Left ventricle myocardium superior (tissue), 1 donor: ENCODE results near the gene TMEM212. TPM values are rescaled to one million over a fixed set of nuclear protein-coding genes. Genes with fewer than 3 reads are reported as not detected.
A peak's percentile ranks its signal among the peaks of the same experiment; 100 is the strongest.
"Not testable (repeated sequence)": the region's sequence is repeated elsewhere in the genome, so short reads cannot be mapped to it uniquely, and the experiment has no call there.

Experiments used
- ATAC-seq: fragments of 200-7000 bp; cut with Tn5 transposase; one replicate; pipeline ENCODE4 v1.9.1; 2020; ENCODE audit warnings: mild to moderate bottlenecking, moderate library complexity
- DNase-seq: peaks from one replicate; pipeline ENCODE4 v3.0.0-alpha.2; 2020
- intact Hi-C: fragments of 100-400 bp; cut with micrococcal nuclease; formaldehyde crosslinking; loops from one replicate; pipeline ENCODE4 v1.11.0; 2022
- total RNA-seq: library from RNA; stranded (reverse); fragmentation: NEBNext Ultra II Directional; extraction: Animal tissue kit (Norgen Biotek cat#: 25700); gene quantifications from one replicate; pipeline ENCODE4 v1.2.1, GENCODE V29; 2021
- donor health status: DM: no; HTN: yes; CAD: no; lungs with severe emphysema.

TMEM212 gene
- total RNA-seq, 1 donor from 2014 or later: not detected

DNA sequence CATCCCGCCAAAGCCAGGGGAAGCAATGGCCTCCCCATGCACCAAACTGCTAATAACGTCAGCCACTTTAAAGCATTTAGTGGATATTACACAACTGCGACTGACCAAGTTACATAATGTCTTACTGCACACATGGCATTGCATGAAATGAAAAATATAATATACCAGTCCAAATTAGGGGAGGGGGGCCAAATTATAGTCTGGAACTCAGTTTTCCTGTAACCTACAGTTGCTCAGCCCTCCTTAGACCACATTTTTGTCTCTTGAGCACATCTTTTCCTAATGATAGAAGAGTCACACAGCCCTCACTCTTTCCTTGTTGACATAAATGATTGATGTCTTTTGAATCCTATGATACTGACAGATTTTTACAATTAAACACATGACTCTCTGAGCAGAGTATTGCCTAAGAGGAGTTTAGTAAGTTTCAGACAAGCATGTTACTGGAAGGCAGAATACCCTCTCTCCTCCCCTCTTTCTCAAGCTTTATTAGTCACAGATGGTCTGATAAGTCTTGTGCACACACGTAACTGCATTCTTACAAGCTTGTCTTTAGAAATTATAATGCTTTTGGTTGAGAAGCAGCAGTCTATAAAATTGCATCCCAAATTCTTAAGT is 31.7 kb upstream of the TMEM212 start:
- intact Hi-C loops: no loop called here
- ATAC-seq (peak; percentile 50), DNase-seq (peak; percentile 43)

DNA sequence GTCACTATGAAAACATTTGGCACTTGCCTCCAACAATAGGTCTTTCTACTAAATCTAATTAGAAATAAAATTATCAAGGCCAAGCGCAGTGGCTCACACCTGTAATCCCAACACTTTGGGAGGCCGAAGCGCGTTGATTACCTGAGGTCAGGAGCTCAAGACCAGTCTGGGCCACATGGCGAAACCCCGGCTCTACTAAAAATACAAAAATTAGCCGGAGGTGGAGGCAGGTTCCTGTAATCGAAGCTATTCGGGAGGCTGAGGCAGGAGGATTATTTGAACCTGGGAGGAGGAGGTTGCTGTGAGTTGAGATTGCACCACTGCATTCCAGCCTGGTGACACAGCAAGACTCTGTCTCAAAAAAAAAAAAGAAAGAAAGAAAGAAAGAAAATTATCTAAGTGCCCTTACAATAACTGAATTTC is 31.2 kb upstream of the TMEM212 start:
- ATAC-seq (no peak), DNase-seq (no peak)
- intact Hi-C loops: no loop called here

DNA sequence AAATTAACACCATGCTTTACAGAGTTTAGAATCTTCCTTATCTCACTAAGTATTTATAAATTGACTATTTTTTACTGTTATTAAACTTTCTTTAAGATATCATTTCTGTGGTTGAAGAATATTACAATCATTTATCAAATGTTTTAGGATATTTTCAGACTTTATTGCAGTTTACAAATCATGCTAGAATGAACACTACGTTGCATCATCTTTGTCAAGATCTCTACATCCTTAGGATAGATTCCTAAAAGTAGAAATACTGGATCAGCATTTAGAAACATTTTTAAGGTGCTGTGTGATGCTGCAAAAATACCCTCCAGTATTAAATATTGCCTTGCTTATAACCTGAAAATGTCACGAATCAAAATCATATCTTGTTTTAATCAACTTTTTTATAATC is 30.3 kb upstream of the TMEM212 start:
- DNase-seq (no peak), ATAC-seq (no peak)
- intact Hi-C loops: no loop called here

DNA sequence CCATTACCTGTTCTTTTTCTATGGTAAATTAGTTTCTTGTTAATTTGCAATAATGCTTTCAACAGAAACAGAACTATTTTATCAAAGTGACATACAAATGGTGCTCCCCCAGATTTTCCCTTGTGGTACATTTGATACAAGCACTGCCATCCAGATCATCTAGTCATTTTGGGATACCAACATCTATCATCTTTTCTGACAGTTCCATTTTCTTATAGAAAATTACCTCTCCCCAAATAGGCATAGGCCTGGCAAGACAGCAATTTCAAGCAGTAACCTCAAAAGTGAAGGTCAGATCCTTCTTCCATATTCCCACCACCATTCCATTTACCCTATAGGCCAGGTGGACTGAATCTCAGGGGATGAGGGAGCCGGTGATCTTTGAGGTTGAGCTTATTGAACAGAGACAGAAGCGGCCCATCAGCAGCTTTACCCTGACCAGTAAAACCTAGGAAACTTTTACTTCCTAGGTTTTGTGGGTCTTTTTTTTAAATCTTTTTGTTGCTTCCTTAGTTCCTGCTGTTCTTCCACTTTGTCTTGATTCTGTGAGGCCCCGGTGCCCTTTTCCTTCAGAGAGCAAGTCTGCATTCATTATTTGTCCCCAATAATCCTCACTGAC is 29.8 kb upstream of the TMEM212 start:
- DNase-seq (no peak), ATAC-seq (no peak)
- intact Hi-C loops: no loop called here

DNA sequence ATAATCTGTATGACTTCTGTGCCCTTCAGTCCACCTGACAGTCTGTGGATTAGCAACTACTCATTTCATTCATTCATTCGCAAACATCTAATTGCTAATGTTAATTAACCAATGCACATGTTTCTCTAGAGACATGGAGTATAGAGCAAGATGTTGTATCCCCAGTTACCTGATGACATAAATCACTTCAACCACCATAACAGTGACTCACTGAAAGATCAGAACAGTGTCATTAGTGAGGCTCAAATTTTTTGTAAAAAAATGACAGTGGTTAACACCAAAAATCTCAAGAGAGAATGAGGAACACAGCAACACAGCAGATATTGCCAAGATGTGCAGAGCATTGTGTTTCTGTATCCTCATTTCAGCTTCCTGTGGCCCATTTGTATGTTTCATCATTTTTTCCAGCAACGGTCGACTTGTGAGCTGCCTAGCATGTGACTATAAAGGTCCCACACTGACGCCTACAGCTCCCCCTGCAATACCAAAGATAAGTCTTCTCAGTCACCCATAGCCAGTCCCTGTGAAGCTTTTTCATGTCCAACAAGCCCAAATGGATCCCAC is 29.2 kb upstream of the TMEM212 start:
- ATAC-seq (no peak), DNase-seq (no peak)
- intact Hi-C loops: no loop called here

DNA sequence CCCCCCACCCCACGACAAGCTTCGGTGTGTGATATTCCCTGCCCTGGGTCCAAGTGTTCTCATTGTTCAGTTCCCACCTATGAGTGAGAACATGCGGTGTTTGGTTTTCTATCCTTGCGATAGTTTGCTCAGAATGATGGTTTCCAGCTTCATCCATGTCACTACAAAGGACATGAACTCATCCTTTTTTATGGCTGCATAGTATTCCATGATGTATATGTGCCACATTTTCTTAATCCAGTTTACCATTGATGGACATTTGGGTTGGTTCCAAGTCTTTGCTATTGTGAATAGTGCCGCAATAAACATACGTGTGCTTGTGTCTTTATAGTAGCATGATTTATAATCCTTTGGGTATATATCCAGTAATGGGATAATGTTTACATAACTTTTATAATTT is 28.5 kb upstream of the TMEM212 start:
- DNase-seq, intact Hi-C loops, ATAC-seq: not testable (repeated sequence)

DNA sequence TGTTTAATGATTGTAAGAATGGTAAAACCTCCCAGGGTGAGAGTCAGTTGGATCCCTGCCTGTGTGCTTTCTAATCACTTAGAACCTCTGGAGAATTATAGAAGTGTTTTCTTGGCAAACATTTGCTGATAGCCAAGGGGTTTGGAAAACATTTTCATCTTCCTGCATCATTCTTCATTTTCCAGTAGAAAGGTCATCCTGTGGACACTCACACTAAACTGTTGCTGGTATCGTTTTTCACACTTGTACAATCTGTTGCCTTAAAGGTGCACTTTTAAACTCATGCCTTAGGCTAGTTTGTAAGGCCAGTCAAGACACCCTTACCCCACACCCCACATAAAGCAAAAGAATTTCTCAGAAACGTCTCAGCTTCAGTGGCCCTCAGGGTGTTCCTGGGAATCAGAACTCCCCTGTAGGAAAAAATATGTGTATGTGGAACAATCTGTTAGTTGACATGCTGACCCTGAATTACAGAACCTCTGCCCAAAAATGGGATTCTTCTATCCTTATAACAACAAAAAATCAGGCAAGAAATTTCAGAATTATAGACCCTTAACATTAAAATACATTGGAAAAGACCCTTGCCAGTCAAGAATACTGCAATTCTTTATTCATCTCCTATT is 27.1 kb upstream of the TMEM212 start:
- intact Hi-C loops: no loop called here

DNA sequence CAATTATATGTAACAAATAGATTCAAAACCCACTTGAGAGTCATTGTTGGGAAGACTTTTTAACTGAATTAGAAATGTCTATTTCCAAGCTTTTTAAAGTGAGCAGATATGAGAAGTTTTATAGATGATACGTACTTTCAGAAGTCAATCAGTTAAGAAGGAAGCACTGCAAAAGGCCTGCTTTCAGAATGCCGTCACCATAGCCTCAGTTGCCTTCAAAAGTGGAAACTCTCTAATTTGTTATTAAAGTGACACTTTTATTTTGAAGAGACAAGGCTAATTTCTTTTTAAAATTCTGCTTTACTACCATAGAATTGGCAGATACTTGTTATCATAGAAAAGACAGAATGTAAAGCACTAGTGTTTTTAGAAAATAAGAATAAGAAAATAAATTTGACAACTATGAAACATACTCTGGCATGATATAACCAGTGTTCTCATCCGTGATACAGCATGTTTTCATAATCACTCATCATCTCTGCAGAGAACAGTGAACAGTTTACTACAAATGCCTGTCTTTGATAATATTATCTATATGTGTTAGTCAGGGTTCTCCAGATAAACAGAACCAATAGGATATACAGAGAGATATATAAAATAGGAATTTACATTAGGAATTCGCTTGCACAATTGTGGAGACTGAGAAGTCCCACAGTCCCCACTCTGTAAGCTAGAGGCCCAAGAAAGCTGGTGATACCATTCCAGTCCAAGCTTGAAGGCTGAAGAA is 25.9 kb upstream of the TMEM212 start:
- DNase-seq (no peak), ATAC-seq (no peak)
- intact Hi-C loops: no loop called here

More for the DNA sequence above, 27.1 kb upstream of the TMEM212 start:
- ATAC-seq: no peak
- DNase-seq: no peak

DNA sequence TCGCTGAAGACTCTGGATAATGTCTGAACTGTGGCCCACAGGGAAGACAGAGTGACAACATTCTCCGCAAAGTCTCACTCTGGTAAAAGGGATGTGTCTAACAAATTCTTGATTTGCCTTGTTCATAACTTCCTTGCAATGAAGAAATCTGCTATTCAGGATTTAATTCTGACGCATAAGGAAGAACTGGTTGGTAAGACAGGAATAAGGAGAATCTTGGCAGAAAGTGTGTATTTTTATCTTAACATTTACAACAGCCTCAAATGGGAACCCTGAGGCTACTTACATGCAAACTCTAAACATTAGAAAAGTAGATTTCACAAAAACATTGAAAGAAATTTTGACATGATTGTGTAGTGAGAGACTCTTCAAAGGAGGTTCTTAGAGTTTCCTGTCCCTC is 22.1 kb upstream of the TMEM212 start:
- ATAC-seq (no peak), DNase-seq (no peak)
- intact Hi-C loops: no loop called here

DNA sequence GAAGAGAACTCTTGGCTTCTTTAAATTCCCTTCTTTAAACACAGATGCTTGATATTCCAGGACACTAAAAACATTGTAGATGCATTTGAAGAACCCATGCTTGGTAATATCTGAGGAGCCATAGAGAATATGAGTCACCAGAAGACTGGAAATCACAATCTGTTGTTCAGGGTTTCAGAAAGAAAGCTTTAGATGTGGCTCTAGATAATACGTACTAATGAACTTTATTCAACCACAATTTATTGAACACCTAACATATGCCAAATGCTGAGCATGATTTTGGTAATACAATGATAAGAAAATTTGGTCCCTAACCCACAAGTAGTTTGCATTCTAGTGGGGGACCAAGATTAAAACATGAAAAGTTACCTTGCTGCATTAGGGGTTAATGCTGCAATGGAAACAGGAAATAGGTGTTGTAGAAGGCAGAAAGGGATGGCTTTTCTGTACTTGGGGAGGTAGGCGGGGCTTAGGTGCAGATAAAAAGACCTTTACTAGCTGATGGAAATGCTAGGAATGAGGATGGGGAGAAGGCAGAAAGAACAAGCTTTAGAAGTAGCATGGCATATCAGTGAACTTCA is 21.3 kb upstream of the TMEM212 start:
- intact Hi-C loops: no loop called here

DNA sequence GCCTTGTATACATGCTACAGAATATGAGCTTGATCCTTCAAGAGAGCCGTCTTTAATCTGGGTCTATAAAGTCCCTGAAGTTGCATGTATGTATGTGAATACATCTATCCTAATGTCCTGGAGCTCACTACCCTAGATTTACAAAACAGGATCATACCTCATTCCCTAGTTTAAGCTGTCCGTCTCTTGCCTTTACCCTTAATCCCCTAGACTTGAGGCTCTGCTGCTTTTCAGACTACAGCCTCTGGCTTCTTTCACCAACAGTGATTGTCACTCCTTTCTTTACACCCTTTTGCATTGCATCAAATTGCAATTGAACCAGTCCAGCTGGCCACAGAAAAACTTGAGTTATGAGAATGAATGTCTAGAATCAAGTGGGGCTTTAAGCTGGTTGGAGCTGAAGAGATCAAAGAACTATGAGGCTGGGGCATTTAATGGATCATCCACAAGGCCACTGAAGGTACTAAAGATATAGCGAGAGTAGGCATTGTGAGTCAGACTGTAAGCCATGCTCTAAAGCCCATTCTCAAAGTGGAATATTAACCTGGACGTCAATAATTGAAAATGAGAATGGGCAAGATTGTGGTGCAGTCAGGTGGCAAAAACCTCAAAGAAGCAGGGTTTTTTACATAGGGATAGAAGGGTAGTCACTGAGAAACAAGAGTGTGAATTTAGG is 20.6 kb upstream of the TMEM212 start:
- DNase-seq: no peak
- intact Hi-C loops: no loop called here
- no peak for ATAC-seq

More for the DNA sequence above, 21.3 kb upstream of the TMEM212 start:
- ATAC-seq: no peak
- no peak for DNase-seq

DNA sequence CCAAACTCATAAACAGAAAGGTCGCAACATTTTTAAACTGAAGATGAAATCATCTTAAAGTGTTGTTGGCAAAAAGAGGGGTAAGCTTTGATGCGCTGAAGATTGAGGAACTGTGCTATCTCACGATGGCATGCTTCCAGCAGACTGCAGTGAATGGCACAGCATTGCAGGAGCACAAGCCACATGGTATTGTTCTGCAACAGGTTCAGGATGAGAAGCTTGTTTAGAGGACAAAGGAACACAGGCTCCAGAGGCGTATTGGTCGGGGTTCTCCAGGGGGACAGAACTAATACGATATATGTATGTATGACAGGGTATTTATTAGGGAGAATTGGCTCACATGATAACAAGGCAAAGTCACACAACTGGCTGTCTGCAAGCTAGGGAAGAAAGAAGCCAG is 19.0 kb upstream of the TMEM212 start:
- no peak for DNase-seq
- intact Hi-C loops: no loop called here
- ATAC-seq: no peak

DNA sequence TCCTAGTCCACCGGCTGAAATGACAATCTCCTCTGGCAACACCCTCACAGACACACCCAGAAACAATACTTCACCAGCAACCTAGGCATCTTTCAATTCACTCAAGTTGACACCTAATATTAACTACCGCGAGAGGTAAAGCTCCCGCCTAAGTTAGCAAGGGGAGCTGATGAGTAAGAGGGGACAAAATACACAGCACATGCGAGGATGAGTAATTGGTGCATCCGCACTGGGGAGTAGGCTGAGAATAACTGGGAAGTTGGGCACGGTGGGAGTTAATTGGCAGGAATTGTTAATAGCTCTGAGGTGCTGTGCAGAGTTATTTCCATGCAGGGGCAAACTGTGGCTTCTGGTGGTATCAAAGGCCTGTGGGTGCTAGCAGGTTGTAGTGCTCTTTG is 18.3 kb upstream of the TMEM212 start:
- no peak for DNase-seq
- ATAC-seq: no peak
- intact Hi-C loops: no loop called here

DNA sequence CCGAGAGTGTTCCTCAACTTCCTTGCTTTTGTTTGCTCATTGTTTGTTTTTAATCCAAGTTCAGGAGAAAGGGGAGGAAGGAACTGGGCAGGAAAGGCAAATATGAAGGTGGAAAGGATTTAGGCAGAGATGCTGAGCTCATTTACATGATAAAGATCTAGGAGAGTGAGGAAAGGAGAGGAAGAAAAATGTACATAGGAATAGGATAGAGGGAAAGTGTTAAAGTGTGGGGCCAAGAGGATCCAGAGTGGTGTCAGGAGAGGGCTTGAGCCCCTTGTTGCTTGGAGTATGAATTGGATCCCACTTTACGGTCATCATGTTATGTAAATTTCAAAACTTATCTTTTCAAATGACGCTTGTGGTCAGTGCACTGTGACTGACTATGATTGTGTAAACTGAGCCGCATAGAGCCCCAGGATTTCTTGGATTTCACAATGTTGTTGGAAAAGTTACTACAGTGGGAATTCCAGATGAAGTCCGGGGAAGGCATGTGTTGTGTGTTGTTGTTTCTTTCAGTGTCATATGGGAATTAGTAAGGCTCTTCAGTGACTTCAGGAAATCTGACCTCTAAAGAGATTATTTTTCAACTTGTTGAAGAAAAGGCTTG is 17.8 kb upstream of the TMEM212 start:
- intact Hi-C loops: no loop called here
- ATAC-seq: peak; percentile 68

DNA sequence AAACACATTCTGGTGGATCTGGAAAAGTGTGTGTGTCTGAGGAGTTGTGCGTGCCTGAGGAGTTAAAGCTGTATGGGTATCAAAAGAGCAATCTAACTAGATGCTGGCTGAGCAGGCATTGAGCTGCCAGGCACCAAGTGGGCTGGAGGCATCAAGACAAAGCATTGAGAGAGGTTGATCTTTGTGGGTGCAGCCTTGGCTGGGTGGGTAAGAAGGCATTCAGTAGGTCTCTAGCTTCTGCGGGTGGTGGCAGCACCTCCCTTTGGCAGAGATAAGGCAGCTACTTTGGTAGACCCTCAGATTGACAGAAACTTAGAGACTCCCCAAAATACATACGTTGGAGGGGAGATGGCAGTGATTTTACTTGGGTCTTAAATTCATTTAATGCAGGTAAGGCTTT is 15.8 kb upstream of the TMEM212 start:
- intact Hi-C loops: no loop called here
- ATAC-seq: no peak
- DNase-seq: no peak

More for the DNA sequence above, 17.8 kb upstream of the TMEM212 start:
- DNase-seq: no peak

DNA sequence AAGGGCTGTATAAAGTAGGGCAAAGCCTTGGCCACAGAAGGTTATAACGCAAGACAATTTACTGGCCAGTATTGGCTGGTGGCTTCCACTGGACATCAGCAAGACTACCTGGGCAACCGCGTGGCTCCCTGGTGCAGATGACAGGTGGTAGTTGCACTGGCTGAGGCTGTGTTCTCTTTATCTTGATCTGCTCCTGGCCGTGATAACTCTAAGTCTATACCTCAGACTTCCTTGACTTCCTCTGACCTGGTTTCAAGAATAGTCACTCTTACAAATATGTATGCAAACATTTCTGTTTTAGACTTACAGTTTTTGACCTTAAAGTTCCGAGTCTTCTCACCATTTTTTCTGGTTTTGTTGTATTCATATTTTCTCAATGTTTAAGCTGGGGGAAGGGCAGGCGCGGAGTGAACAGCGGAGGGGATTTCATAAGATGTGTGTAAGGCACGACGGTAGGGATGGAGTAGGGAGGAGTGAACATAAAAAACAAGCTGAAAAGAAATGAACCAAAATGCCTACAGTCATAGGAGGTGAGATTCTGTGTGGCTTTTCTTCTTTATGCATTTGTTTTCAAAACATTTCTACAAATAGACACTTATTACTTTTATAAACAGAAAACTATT is 15.2 kb upstream of the TMEM212 start:
- ATAC-seq (no peak), DNase-seq (no peak)
- intact Hi-C loops: no loop called here

DNA sequence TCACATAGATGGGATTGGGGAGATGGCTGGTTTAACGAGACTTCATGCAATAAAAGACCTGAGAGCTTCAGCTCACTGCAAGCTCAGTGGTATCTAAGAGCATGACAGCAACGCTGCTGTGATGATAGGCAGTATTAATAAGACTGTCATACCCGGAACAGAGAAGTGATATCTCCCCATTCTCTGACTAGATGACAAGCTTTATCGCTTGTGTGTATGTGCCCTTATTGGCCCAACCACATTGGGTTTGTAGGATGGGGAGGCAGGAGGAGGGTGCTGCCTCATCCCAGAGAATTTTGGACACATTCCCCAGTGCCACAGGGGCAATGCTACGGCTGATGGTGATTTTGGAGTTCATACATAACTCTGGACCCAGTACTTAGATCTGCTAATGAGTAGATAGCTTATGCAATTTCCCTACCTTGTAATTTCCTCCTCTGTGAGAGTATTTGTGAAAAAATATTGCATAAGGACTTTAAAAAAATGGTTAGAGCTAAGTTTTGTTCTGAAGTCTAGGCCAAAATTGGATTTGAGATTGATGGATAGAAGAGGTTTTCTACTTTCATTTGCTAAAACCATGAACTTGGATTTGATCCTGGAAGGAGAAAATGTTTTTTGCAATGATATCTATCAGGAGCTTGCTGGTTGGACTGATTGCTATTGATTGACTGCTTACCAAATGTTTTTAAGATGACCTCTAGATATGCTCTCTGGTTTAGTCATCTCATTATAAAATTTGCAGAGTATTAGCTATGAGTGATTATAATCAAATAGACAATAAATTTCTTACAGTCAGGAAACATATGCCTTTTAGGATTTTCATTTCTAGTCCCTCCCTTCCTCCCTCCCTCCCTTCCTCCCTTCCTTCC is 14.0 kb upstream of the TMEM212 start:
- intact Hi-C loops: no loop called here
- DNase-seq (no peak), ATAC-seq (peak; percentile 12)
